Ovary (tissue), 3 donors: Measurements from ENCODE around the gene NRXN3.

Source experiments
- CTCF ChIP-seq, 3 donors: fragments of 450-650 bp in 2 of 3; fragments of 200-600 bp in 1 of 3; IDR thresholded peaks; one replicate each; pipeline versions ENCODE4 v1.5.1 to v1.8.0; 2016 to 2022; ENCODE audit warnings: antibody characterized with exemption in 3 of 3, mild to moderate bottlenecking in 1 of 3
- POLR2A ChIP-seq: fragments of 450-650 bp; IDR thresholded peaks from one replicate; pipeline ENCODE4 v1.6.1; 2017; ENCODE audit warnings: antibody characterized with exemption, mild to moderate bottlenecking, moderate library complexity
- donor health status: DM: no; HTN: no; CAD: no.

- TF ChIP-seq CTCF (IDR thresholded peaks at IDR 0.05) (no peak), POLR2A (no peak)
These were observed 157.5 kb downstream of the NRXN3 start for GRCh38 chr14:78327426-78328221.
